GM18873 (cell line): ENCODE data around the gene KLHL20.
"Not testable (repeated sequence)": the region's sequence is repeated elsewhere in the genome, so short reads cannot be mapped to it uniquely, and the experiment has no call there.

ENCODE experiments used
- ATAC-seq: cut with Tn5 transposase; IDR thresholded peaks from one replicate; pipeline ENCODE4 v1.9.1; 2021; ENCODE audit warnings: mild to moderate bottlenecking, moderate library complexity, moderate number of reproducible peaks; ENCODE audit not compliant: unreplicated experiment, low FRiP score

The KLHL20 gene

GRCh38 chr1:173749137-173749536 is 34.4 kb downstream of the KLHL20 start:
- ATAC-seq = no peak

- ATAC-seq = no peak
Observed at GRCh38 chr1:173753830-173754229, 39.0 kb downstream of the KLHL20 start.

DNA sequence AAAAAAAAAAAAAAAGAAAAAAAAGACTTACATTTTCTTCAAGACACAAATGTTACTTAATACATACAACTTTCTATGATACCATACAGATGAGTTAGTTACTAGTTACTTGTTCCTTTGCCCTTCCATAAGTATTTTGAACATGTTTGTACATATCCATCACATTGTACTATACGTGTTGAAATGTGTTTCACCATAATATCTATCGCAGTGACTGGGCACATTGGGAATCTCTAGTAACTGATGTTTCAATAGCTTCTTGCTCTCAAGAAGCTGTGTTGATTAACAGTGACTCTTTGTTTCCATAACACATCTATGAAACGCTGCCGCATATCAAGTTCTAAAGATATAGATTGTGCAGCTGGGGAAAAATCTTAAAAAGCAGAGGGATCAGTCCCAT is 42.9 kb downstream of the KLHL20 start:
- ATAC-seq = no peak

- no peak for ATAC-seq
Observed at GRCh38 chr1:173758110-173758509, 43.3 kb downstream of the KLHL20 start.

GRCh38 chr1:173758980-173759379 is 44.2 kb downstream of the KLHL20 start:
- no peak for ATAC-seq

GRCh38 chr1:173764331-173764730 is 49.5 kb downstream of the KLHL20 start:
- not testable (repeated sequence) for ATAC-seq

DNA sequence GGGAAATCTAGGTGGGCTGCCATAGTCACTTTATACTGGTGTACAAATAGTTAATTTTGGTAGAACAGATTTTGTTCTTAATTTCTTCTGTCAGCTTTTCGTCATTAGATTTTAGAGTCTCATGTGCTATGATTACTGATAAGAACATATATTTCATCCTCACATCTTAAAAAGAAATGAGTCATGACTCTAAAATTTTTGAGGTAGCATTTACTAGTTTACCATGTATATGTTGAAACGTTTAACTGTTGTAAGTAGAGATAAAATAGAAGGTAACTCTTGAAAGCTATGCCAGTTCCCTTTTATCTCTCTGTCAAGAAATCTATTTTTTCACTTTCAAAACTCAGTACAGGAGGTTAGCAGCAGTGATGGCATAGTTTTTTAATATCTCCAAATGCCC is 53.4 kb downstream of the KLHL20 start:
- no peak for ATAC-seq

- no peak for ATAC-seq
Observed at GRCh38 chr1:173768827-173769226, 54.0 kb downstream of the KLHL20 start.

DNA sequence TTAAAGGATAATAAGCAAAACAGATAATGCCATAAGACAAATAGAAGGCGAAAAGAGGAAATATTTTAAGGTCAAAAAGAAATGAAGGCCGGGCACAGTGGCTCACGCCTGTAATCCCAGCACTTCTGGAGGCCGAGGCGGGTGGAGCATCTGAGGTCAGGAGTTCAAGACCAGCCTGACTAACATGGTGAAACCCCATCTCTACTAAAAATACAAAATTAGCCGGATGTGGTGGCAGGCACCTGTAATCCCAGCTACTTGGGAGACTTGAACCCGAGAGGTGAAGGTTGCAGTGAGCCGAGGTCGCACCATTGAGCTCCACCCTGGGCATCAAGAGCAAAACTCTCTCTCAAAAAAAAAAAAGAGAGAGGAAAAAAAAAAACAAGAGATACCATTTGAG is 55.5 kb downstream of the KLHL20 start:
- not testable (repeated sequence) for ATAC-seq

DNA sequence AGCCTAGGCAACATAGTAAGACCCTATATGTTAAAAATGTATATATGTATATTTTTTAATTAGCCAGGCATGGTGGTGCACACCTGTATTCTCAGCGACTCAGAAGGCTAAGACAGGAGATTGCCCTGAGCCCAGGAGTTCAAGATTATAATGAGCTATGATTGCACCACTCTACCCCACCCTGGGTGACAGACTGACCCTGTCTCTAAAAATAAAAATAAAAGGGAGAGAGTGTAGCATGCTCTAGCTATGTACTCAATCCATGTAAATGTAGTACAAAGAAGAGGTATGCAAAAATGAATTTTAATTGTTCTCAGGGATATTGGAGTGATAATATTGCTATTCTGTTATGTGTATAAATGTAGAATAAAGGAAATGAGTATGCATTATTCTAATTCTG is 56.8 kb downstream of the KLHL20 start:
- no peak for ATAC-seq

GRCh38 chr1:173775578-173776226 is 60.9 kb downstream of the KLHL20 start:
- no peak for ATAC-seq

DNA sequence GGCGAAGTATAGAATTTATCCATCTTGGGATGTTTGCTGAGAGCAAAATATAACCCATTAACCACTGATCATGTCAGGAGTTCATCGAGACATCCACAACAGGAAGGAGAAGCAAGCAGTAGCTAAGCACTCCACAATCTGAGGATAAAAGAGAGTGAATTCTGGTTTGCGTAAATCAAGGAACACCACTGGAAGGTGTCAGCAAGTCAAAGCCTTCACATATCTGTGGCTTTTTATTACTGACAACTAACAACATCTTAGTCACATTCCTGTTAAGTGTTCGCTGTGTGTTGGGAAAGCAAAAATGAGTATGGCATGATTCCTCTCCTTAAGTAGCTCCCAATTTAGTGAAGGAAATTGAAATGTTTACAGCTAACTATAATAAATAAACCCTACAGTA is 65.2 kb downstream of the KLHL20 start:
- ATAC-seq = no peak

DNA sequence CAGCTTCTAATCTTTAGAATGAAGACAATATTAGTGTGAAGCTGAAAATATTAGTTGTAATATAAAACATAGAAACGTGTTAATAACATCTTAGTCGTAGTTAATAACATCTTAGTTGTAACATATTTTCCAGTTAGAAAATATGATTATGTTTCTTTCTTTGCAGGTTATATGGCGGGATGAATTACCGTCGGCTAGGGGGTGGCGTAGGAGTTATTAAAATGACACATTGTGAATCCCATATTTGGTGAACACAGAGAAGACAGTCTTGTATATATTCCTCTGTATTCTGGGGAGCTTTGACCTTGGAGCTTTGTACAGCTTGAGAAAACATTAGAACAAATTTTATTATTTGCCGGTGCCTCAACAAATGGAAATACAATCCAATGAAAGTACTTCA is 70.2 kb downstream of the KLHL20 start:
- no peak for ATAC-seq

GRCh38 chr1:173789841-173790240 is 75.1 kb downstream of the KLHL20 start:
- ATAC-seq = no peak

- ATAC-seq = no peak
Observed at GRCh38 chr1:173798078-173798477, 83.3 kb downstream of the KLHL20 start.

GRCh38 chr1:173799995-173800394 is 85.2 kb downstream of the KLHL20 start:
- ATAC-seq = not testable (repeated sequence)

DNA sequence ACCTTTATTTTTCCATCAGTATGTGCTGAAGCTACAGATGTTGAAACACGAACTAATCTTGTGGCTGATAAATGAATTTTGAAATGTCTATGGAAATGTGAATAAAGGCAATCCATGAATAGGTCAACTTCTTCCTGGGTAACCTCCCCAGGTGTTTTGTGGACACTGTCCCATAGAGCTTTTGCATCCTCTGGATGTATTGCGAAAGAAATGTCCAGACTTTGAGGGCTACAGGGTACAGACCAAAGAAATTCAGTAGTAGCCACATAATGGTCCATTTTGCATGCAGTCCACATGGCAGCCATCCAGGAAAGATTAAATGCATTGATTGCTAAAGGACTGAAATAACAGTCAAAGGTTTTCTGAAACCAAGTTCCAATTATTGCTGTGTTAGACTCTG is 88.2 kb downstream of the KLHL20 start:
- ATAC-seq = no peak

GRCh38 chr1:173813654-173814053 is 98.9 kb downstream of the KLHL20 start:
- not testable (repeated sequence) for ATAC-seq

GRCh38 chr1:173818459-173818858 is 103.7 kb downstream of the KLHL20 start:
- ATAC-seq = no peak

- ATAC-seq = no peak
Observed at GRCh38 chr1:173821680-173822079, 106.9 kb downstream of the KLHL20 start.

- peak; percentile 33 for ATAC-seq
Observed at GRCh38 chr1:173823781-173824314, 109.1 kb downstream of the KLHL20 start.

DNA sequence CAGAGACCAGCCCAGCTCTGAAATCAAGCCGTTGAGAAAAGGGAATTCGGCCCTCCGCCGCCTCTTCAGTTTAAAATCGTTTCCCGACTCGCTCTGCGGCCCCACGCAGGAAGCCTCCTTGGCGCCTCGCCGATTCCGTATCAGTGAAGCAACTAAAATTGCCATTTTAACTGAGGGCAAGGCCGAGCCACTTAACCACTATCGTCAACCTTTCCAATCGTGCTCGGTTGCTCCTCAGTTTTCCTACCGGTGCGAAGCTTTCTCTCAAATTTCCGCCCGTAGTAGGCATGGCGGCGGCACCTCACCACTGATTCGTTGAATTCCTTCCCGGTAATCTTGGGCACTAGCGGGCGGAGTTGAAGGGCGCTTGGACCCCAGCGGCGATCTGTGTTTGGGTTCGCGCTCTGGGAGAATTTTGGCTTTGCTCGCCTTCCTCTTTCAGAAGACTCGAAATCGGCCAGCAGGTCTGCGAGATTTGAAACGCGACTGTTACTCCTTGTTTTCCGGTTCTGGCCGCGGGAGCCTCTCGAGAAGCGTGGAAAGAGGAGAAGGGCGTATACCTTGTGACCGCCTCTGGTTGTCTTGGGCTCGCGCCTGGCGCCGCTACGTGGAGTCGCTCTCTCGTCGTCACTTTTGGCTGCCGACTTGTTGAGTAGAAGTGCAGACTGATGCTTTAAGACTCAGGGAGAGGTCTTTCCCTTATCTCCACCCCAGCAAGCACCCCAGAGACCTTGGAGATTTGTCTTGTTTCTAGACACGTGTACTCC is 109.7 kb downstream of the KLHL20 start, which contains the start of the genes CENPL and DARS2:
TSS of gene CENPL (minus strand) at position 569 of the 767 bp plus-strand sequence. CDS start 13,584 bp downstream, outside the sequence.
TSS of gene DARS2 (plus strand) at position 359 of the 767 bp plus-strand sequence. CDS start 557 bp downstream, outside the sequence.
- ATAC-seq = peak; percentile 85
